Tibial nerve (tissue), 4 donors: ENCODE data around the gene GIMAP8. TPM values are rescaled to one million over a fixed set of nuclear protein-coding genes. Genes with fewer than 3 reads are reported as not detected.

ENCODE experiments used
- DNase-seq, 2 donors: peaks; one replicate each; pipeline ENCODE4 v3.0.0-alpha.2; 2019; ENCODE audit warnings: low spot score in 2 of 2
- H3K27ac ChIP-seq, 4 donors: fragments of 200-600 bp; sonication (generic) in 3 of 4; one replicate each; pipeline ENCODE4 v1.5.1; 2017 to 2019; ENCODE audit warnings: mild to moderate bottlenecking in 1 of 4
- H3K27me3 ChIP-seq, 2 donors: fragments of 200-600 bp; sonication (generic) in 1 of 2; one replicate each; pipeline versions ENCODE4 v1.5.1 to v1.6.0; 2017 to 2019
- H3K36me3 ChIP-seq, 3 donors: fragments of 200-600 bp; sonication (generic); one replicate each; pipeline ENCODE4 v1.5.1; 2018 to 2019
- H3K4me1 ChIP-seq, 4 donors: fragments of 200-600 bp; sonication (generic) in 3 of 4; one replicate each; pipeline ENCODE4 v1.5.1; 2017 to 2019
- H3K4me3 ChIP-seq, 4 donors: fragments of 200-600 bp; sonication (generic) in 3 of 4; one replicate each; pipeline ENCODE4 v1.5.1; 2017 to 2019; ENCODE audit warnings: mild to moderate bottlenecking in 1 of 4, moderate library complexity in 1 of 4
- H3K9me3 ChIP-seq, 4 donors: fragments of 200-600 bp; sonication (generic) in 3 of 4; one replicate each; pipeline ENCODE4 v1.5.1; 2017 to 2019
- EP300 ChIP-seq, 2 donors: sonication (generic); formaldehyde crosslinking; IDR thresholded peaks; one replicate each; pipeline ENCODE4 v1.6.1; 2017; ENCODE audit warnings: antibody characterized with exemption in 2 of 2, mild to moderate bottlenecking in 1 of 2
- POLR2A ChIP-seq, 2 donors: fragments of 450-650 bp; IDR thresholded peaks; one replicate each; pipeline ENCODE4 v1.6.1; 2017; ENCODE audit warnings: antibody characterized with exemption in 2 of 2, mild to moderate bottlenecking in 2 of 2, moderate library complexity in 2 of 2
- WGBS, 2 donors: methylation state at CpG; one replicate each; pipeline ENCODE4 v1.1.5; 2018; 5-methylcytosine and 5-hydroxymethylcytosine counted together
- total RNA-seq, 4 donors: library from RNA; depleted of rRNA; stranded (reverse); fragments of >200 nt; gene quantifications; one replicate each; pipeline ENCODE4 v1.1.0, GENCODE V29; 2016
- TF ChIP-seq, protein P1 (sequence below), 5 experiments: fragments of 200-600 bp in 3 of 5; fragments of 450-650 bp in 2 of 5; sonication (generic) in 3 of 5; IDR thresholded peaks; one replicate each; pipeline ENCODE4 v1.5.1; 2016 to 2019; ENCODE audit warnings: antibody characterized with exemption in 5 of 5, mild to moderate bottlenecking in 3 of 5, moderate library complexity in 2 of 5

The GIMAP8 gene
- total RNA-seq, 4 donors from 2014 or later = 6.3 to 15.9 (median 10.4) TPM

DNA sequence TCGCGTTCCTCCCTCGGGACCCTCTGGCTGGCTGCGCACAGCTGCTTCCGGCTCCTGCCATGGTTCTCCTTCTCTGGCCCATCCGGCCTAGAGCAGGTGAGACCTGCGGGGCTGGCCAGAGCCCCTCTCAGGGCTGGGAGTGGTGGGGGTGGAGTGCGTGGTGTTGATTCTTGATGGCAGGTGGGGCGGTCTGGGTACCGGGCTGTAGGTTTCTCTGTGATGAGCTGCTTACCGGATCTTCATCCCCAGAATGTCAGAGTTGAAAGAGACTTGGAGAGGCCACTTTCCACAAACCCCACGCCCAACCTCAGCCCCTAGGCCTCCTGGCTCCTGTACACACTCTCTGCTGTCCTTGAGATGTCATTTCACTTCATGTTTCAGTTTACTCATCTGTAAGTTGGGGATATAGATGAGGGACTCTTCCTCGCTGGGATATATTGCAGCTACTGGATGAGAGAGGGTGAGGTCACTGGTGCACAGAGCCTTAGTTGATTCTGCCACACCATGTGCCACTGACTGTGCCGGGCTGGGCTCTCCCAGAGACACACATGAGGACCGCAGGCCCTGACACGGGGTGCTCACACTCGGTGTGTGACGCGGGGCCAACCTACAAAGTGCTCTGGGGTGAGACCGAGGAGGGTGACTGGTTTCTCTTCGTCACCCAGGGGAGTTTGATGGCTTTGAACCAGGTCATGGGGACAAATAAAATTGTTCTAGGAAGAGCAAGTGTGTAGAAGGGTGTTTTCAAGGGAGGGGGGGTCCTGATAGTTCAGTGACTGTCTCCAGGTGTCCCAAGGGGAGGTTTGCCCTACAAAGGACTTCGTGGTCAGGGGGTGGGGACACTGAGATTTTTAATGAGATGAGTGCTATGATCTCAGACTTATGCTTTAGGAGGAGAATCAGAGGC lies 41.8 kb upstream of the GIMAP8 start:
- H3K27me3 ChIP-seq = no peaks in the 10 kb centered on the region
- H3K4me3 ChIP-seq = no peak overlapping the region
- TF ChIP-seq POLR2A (IDR thresholded peaks at IDR 0.05) = no peak
- TF ChIP-seq, protein P1, sequence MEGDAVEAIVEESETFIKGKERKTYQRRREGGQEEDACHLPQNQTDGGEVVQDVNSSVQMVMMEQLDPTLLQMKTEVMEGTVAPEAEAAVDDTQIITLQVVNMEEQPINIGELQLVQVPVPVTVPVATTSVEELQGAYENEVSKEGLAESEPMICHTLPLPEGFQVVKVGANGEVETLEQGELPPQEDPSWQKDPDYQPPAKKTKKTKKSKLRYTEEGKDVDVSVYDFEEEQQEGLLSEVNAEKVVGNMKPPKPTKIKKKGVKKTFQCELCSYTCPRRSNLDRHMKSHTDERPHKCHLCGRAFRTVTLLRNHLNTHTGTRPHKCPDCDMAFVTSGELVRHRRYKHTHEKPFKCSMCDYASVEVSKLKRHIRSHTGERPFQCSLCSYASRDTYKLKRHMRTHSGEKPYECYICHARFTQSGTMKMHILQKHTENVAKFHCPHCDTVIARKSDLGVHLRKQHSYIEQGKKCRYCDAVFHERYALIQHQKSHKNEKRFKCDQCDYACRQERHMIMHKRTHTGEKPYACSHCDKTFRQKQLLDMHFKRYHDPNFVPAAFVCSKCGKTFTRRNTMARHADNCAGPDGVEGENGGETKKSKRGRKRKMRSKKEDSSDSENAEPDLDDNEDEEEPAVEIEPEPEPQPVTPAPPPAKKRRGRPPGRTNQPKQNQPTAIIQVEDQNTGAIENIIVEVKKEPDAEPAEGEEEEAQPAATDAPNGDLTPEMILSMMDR (IDR thresholded peaks at IDR 0.05) = no peak
- H3K36me3 ChIP-seq = peaks cover 0 to 51% (median 0%) of the 10 kb centered on the region in 3 donors
- H3K27ac ChIP-seq = peak overlapping the region in 1 of 4 donors; percentile 98
- H3K9me3 ChIP-seq = no peaks in the 10 kb centered on the region
- peaks cover 0 to 33% (median 20%) of the 10 kb centered on the region in 4 donors for H3K4me1 ChIP-seq
- DNase-seq = no peak
- WGBS, 2 donors = 86 to 90% methylated on average over 21 to 22 of the region's 22 CpGs

DNA sequence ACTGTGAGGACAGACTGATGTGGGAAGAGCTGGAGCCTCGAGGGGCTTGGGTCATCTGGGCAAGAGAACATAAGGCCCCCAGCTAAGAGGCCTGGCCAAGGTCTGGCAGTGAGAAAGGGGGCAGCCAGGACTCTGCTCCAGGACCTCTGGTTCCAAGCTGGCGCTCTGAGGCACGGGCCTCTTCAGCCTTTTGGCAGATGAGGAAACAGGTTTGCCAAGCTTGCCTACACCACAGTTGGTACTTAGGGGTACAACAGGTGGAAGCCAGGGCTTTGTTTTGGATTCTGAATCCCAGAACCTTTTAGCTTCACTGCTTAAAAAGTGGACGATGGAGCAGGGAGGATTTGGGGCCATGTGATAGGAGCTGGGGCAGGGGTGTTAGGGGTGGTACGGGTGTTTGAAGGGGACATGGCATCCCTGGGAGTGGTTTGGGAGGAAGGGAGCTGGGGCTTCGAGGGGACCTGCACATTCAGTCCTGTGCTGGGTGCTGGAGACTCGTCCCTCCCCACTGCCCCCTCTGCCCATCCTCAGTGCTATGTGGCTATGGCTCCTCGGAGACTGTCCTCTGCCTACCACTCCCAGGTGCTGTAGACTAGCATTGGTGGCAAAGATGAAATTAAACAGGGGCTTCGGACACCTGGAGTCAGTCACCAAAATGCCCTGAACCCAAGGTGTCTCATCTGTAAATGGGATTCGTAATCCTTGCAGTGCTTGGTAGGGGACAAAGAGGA lies 41.0 kb upstream of the GIMAP8 start:
- 79 to 80% methylated on average over 9 to 10 of the region's 10 CpGs for WGBS, 2 donors
- Histone ChIP-seq H3K36me3 (peaks cover 0 to 51% (median 0%) of the 10 kb centered on the region in 3 donors), H3K4me3 (no peak overlapping the region), H3K27me3 (no peaks in the 10 kb centered on the region), H3K9me3 (no peaks in the 10 kb centered on the region), H3K4me1 (peaks cover 0 to 25% (median 15%) of the 10 kb centered on the region in 4 donors), H3K27ac (no peak overlapping the region)
- DNase-seq = no peak
- TF ChIP-seq POLR2A (IDR thresholded peaks at IDR 0.05) (no peak), EP300 (IDR thresholded peaks at IDR 0.05) (no peak)
- TF ChIP-seq, protein P1 (IDR thresholded peaks at IDR 0.05) = no peak

DNA sequence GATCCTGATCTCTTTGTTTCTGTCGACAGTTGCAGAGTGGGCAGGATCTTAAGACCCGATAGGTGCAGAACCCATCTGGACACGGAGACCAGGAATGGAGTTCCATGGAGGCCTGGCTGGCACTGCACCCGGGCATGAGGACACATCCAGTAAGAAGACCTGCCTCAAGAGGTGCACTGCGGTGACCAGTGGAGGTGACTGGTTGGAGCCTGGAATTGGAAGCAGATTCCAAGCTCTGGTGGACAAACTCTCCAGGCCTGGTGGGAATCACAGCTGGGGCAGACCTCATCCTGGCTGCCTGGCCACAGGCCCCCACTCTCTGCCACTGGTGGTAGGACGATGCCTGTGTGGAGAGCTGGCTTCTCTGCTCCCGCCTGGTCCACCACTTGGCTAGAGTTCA lies 40.3 kb upstream of the GIMAP8 start:
- DNase-seq = no peak
- TF ChIP-seq, protein P1 (IDR thresholded peaks at IDR 0.05) = no peak
- TF ChIP-seq POLR2A (IDR thresholded peaks at IDR 0.05) (no peak), EP300 (IDR thresholded peaks at IDR 0.05) (no peak)
- Histone ChIP-seq H3K36me3 (peaks cover 0 to 51% (median 0%) of the 10 kb centered on the region in 3 donors), H3K9me3 (no peaks in the 10 kb centered on the region), H3K27ac (peak overlapping the region in 1 of 4 donors; percentile 12), H3K27me3 (no peaks in the 10 kb centered on the region), H3K4me3 (no peak overlapping the region), H3K4me1 (peaks cover 0 to 24% (median 14%) of the 10 kb centered on the region in 4 donors)
- 94 to 95% methylated on average over 3 to 7 of the region's 7 CpGs for WGBS, 2 donors

DNA sequence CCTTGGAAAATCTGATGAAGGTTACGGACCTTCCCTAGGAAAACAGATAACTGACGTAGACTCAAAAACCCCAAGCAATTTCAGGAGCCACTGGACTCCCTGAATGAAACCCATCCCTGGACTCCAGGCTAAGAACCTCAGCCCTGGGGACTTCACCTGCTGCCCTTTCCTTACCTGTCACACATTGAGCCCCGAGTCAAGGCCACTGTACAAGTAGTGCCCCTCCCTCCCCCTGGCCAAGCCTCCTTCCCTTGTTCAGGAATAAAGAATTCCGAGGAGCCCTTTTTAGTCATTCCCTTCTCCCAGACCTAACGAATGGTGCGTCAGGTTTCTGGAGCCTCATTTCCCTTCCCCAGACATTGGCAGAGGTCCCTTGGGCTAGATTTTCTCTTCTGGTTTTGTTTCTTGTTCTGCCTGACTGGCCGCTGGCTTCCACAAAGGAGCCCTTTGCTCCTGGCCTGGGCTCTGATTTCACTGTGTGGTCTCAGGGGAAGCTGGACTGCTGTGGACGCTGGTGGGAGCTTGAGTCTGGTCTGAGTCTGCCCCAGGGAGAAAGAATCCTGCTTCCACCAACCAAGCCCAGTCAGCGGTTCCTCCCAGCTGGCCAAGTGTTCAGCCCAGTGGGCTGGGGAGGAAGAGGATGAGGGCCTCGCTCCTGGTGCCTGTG lies 39.6 kb upstream of the GIMAP8 start:
- TF ChIP-seq, protein P1 (IDR thresholded peaks at IDR 0.05) = no peak
- TF ChIP-seq EP300 (IDR thresholded peaks at IDR 0.05) (no peak), POLR2A (IDR thresholded peaks at IDR 0.05) (no peak)
- DNase-seq = no peak
- no peaks in the 10 kb centered on the region for H3K27me3 ChIP-seq
- WGBS, 2 donors = 39 to 49% methylated on average over 10 of the region's 10 CpGs
- H3K4me1 ChIP-seq = peaks cover 0 to 23% (median 14%) of the 10 kb centered on the region in 4 donors
- peaks cover 0 to 51% (median 0%) of the 10 kb centered on the region in 3 donors for H3K36me3 ChIP-seq
- H3K4me3 ChIP-seq = no peak overlapping the region
- H3K9me3 ChIP-seq = no peaks in the 10 kb centered on the region
- peak overlapping the region in 1 of 4 donors; percentile 12 for H3K27ac ChIP-seq
